NCI-H2196 (cell line): ENCODE data around the gene ADCY1.
"Not testable (repeated sequence)": the region's sequence is repeated elsewhere in the genome, so short reads cannot be mapped to it uniquely, and the experiment has no call there.

Source experiments
- DNase-seq: peaks from one replicate; lab custom pipeline; 2025; ENCODE audit not compliant: unreplicated experiment; lab: John Stamatoyannopoulos, UW

ADCY1 gene

DNA sequence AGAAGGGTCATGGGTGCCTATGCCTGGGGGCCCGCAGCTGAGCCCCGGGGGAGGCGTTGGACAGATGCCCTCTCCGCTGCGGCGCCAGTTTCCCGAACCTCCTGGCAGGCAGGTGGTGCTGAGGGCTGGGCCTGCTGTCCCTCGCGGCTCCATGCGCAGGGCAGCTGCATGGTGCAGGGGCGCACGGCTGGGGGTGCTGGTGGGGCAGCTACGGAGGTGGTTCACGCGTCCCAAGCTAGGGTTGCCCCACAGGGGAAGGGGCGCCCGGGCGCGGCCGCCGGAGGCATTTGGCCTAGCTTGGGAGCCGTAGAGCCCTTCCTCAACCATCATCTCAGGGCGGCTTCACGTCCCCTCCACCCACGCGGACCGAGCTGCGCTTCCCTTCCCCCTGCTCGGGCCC is 152.7 kb downstream of the ADCY1 start:
- no peak for DNase-seq

DNA sequence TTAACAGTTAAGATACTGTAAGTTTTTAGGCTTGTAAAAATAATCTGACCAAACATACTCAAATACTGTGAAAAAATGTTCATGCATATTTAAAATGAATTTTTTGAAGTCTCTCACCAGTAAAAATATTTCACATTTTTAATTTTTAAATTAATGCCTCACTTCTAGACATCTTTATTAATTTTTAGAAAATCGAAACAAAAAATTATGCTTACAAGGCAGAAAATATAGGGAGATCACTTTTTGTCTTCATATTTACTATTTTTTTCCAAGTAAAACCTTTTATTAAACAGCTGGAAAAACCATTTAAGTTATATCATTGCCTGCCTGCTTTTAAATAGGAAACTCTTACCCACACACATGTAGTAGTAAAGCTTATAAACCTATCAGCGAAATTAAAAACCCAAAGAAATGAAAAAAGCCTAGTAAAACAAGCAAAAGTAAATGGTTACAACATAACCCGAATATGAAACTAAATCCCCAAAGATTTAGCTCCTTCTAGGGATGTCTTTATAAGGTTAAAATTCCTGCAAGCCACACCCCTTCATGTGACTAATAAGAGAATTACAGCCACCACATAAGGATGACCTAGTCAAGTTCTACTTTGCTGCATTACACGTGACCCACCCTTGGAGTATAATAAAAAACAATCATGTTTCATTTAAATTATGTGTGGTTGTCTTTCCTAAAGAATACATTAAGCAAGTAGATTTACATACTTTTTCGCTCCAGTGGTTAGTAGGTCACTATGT is 157.7 kb downstream of the ADCY1 start:
- not testable (repeated sequence) for DNase-seq

DNA sequence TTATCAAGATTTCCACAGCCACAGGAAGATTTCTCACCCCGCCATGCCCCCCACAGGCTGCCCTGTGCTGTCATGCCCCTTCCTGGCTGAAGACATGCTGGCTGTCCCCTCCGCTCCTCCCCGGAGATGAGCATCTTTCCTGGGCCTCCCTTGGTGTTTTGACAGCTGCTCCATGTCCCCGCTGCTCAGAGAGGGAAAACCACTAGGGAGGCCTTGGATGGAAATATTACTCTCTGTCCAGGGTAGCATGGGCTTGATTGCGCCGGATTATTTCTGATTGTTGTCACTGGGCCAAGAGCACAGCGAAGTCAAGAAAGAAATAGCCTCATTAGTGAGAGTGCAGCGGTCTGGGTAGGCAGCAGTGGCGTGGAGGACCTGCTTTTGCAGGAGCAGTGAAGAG is 164.8 kb downstream of the ADCY1 start:
- DNase-seq = not testable (repeated sequence)

DNA sequence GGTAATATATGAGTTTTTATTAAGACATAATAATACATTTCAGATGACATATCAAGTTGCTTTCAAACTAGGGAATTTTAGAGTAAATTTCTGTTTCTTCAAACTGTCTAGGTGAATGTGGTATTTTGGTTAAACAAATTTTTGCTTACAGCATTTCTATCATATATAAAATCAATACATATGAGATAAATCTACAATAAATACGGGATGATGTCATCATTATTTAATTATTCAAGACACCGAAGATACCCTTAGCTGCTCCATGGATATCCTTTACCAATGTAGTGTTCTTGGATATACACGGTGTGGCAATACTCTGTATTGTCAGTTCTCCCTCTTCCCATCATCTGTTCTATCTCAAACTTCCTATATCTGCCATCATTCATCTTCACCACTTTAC is 166.4 kb downstream of the ADCY1 start:
- not testable (repeated sequence) for DNase-seq

DNA sequence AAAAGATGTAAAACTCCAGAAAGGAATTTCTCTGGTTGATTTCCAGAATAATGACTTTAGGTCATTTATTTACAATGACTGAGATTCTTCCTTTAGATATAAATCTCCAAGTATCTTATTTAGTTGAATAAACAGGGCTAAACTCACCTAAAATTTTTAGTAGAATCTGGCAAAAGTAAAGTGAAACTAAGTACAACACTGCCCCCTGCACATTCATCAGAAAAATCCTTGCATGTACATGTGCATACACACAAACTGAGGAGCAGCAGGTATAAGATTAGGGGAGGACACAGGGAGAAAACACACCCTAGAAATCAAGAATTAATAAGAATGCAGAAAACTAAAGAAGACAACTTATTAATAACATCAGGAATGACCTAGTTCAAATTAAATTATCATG is 174.8 kb downstream of the ADCY1 start:
- DNase-seq = not testable (repeated sequence)

DNA sequence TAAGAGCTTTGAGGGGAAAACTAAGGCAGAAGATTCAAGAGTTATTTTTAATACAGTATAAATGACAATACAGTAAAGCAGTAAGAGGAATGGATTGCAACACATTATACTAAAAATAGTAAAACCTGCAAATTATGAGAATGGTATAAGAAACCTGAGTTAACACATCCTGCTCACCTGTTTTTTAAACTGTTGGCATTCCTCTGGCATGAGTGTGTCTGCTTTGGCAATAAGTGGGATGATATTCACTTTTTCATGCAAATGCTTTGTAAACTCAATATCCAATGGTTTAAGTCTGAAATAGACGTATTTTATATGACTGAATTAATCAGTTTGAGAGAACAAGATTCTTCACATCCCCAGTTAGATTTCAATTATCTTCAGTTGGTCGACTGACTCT is 177.2 kb downstream of the ADCY1 start:
- not testable (repeated sequence) for DNase-seq

DNA sequence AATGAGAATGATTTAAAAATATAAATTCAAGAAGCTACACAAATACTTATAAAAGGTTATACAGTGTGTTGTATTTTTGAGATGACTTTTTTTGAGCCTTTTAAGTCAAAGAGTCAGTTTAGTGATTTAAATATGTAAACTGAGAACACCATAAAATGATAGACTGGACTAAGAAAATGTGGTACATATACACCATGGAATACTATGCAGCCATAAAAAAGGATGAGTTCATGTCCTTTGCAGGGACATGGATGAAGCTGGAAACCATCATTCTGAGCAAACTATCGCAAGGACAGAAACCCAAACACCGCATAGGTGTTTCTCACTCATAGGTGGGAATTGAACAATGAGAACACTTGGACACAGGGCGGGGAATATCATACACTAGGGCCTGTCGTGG is 182.2 kb downstream of the ADCY1 start:
- DNase-seq = not testable (repeated sequence)

DNA sequence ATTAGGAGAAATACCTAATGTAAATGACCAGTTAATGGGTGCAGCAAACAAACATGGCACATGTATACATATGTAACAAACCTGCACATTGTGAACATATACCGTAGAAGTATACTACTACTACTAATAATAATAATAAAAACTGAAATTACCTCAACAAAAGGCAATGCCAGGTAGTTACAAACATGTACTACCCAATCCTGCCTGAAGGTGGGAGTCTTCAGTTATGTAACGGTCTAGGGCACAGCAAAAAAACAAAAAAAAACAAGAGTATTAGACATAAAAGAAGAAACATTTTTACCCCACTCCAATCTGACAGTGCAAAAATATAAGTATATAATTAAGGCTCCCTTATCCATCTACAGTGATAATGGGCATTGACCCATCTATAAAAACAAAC is 182.6 kb downstream of the ADCY1 start:
- DNase-seq = not testable (repeated sequence)

DNA sequence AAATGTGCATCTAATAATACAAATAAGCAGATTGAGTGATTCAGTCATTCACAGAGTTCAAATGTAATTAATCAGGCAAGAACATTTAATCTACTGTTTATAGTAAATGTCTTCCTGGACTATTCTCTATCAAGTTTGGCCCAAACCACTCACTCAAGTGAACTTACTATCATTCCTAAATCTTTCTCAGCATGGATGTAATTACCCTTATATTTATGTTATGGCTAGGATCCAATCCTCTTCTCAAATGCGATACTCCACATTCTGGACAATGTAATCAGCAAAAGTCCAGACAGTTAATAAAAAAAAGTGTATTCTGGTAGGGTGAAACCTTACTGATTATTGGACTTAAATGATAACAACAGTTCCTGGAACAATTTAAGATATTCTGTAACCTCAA is 185.3 kb downstream of the ADCY1 start:
- not testable (repeated sequence) for DNase-seq

DNA sequence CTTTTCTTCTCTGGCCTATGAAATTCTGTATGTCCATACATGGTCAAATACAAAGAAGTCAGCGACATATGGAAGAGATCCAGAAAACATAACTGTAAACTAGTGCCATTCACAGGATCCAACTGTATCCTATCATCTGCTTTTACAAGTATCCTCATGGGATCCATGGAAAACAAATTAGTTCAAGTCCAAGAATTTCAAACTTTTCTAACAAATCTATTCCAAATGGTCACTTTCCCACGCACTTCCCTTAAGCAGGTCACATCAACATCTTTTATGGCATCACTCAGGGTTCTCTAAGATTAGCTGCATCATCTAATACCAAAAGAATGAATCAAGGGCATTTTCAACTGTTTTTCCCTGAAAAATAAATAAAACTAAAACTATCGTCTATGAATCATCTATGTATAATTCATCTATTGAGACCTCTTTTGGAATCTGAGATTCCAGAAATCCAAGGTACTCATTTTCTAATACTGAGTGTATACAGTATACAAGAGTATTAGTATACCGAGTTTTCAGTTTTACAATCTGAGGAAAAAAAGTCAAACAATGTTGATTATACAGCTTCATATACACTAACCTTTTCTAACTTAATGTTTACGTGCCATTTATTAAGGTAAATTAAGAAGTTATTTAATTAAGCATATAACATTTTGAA is 187.5 kb downstream of the ADCY1 start:
- not testable (repeated sequence) for DNase-seq

DNA sequence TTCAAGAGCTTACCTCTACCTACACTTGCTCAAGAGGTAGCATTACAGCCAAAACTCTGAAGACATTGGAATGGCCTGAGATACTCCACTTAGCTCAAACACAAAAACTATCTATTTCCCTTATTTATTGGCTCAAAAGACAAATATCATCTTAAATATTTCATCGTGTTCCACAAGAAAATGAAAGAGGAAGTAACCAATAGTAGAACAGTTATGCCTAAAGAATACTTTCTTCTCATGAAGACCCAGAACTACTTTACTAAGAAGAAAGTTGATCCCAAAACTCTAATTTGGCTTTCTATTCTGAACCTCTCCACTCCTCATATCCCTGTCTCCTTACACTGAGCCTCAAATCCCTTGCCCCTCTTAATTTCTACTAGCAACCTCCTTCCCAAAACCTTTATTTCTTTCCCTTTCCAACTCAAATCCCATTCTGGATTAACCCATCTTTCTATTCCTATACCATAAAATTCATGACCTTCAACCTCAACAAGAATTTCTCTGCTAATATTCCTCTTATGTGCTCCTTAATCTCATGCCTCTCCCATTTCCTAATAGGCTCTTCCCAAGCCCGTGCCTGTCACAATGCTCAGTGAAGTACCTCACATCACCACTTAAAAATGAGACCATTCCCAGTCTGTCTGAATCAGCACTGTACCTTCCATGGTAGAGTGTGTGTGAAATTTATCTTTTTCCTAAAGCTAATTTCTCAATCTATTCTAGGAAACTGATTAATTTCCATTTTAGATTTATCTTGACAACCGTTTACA is 188.2 kb downstream of the ADCY1 start:
- DNase-seq = not testable (repeated sequence)

DNA sequence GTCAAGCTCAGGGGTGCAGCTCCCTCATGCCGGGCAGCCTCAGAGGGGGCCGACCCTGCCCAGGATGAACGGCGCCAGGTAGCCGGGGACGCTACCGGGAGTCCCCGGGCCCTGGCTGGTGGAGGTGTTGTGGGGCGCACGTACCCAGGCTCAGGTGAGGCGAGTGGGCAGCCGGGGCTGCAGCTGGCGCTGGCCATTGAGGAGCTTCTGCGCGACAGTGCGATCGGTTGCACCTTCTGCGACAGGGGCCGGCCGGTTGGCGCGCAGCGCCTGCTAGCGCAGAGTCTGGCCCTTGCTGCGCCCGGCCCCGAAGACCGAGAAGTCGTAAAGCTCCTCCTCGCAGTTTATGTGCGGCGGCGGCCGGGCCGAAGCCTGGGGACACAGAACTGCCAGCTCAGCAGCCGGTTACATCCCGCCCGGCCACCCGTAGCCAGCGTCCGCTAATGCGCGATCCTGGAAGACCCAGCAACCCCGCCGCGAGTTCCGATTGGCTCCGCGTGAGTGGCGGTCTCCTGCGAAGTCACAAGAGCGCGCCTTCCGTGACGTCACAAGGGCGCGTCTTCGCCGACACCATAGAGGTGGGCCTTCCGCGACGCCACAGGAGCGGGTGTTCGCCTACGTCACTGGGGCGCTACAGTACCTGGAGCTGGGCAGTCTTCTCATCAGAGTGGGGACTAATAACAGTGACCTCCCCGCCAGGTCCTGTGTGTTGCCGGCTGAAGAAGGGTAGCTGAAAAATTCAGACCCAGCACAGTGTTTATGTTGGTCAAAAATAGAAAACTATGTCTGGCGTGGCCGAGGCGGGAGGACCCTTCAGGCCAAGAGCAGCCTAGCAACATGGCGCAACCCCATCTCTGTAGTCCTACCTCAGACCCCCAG is 194.6 kb downstream of the ADCY1 start:
- DNase-seq = peak; percentile 99

DNA sequence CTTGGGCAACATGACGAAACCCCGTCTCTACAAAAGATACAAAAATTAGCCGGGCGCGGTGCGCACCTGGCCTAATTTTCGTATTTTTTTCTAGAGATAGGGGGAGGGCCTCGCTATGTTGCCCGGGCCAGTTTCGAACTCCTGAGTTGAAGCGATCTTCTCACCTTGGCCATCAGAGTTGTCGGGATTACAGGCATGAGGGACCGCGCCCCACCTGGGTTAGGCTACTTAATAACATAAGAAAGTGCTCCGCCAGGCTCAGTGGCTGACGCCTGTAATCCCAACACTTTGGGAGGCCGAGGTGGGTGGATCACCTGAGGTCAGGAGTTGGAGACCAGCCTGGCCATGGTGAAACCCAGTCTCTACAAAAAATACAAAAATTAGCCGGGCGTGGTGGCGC is 195.5 kb downstream of the ADCY1 start:
- DNase-seq = not testable (repeated sequence)
